ENCODE data around the gene ZNF417. TPM values are rescaled to one million over a fixed set of nuclear protein-coding genes. Genes with fewer than 3 reads are reported as not detected.

ZNF417 gene
- total and polyA plus RNA-seq, 2 donors from 2014 or later = 3.0 to 24.5 TPM

- Histone ChIP-seq H3K27me3 (ENCODE audit: control insufficient read depth, insufficient read depth, low read length) (no peaks in the 10 kb centered on the region), H3K27ac (ENCODE audit: low read depth in 2 of 2, low read length in 2 of 2) (no peak overlapping the region), H3K4me1 (ENCODE audit: control insufficient read depth in 2 of 3, insufficient read depth in 2 of 3, low read depth in 1 of 3, low read length in 3 of 3) (no peaks in the 10 kb centered on the region), H3K36me3 (ENCODE audit: control insufficient read depth in 2 of 3, insufficient read depth in 3 of 3, low read length in 3 of 3) (no peaks in the 10 kb centered on the region), H3K9me3 (ENCODE audit: control insufficient read depth in 2 of 3, insufficient read depth in 1 of 3, low read length in 3 of 3) (peaks cover 0 to 8% (median 0%) of the 10 kb centered on the region in 3 donors), H3K9ac (ENCODE audit: low read length in 3 of 3) (no peak overlapping the region), H3K4me3 (ENCODE audit: low read length in 3 of 3) (no peak overlapping the region)
- DNase-seq (no peak), FAIRE-seq (no peak)
- no peak for TF ChIP-seq CTCF (IDR thresholded peaks at IDR 0.05; ENCODE audit: borderline replicate concordance, extremely low read depth, insufficient read depth)
- intact Hi-C loops (cut with DNase I) = no loop called here
Measured at GRCh38 chr19:57954996-57955395, 38.6 kb upstream of the ZNF417 start.

- Histone ChIP-seq H3K36me3 (ENCODE audit: control insufficient read depth in 2 of 3, insufficient read depth in 3 of 3, low read length in 3 of 3) (no peaks in the 10 kb centered on the region), H3K27ac (ENCODE audit: low read depth in 2 of 2, low read length in 2 of 2) (no peak overlapping the region), H3K4me3 (ENCODE audit: low read length in 3 of 3) (no peak overlapping the region), H3K4me1 (ENCODE audit: control insufficient read depth in 2 of 3, insufficient read depth in 2 of 3, low read depth in 1 of 3, low read length in 3 of 3) (peaks cover 0 to 16% (median 9%) of the 10 kb centered on the region in 3 donors), H3K9me3 (ENCODE audit: control insufficient read depth in 2 of 3, insufficient read depth in 1 of 3, low read length in 3 of 3) (peaks cover 0 to 4% (median 0%) of the 10 kb centered on the region in 3 donors), H3K9ac (ENCODE audit: low read length in 3 of 3) (no peak overlapping the region), H3K27me3 (ENCODE audit: control insufficient read depth, insufficient read depth, low read length) (no peaks in the 10 kb centered on the region)
- intact Hi-C loops (cut with DNase I) = no loop called here
- DNase-seq (no peak), FAIRE-seq (no peak)
- no peak for TF ChIP-seq CTCF (IDR thresholded peaks at IDR 0.05; ENCODE audit: borderline replicate concordance, extremely low read depth, insufficient read depth)
Measured at GRCh38 chr19:57949702-57950101, 33.3 kb upstream of the ZNF417 start.

DNA sequence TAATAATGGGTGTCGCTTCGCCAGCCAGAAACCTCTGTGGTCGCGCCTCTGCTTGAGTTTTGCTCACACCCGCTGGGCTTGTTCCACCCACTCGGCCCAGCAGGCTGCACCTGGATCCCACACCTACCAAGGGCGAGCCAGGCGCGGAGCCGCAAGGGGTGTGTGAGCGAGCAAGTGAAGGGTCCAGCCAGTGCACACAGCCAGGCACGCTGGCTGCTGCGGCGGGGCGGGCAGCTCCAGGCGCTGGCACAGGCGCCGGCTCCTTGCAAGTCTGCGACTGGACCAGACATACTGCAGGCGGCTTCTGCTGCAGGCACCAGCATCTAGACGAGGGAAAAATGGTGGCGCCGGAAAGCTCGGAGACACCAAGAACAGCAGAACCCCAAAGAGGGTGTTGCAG lies 32.9 kb upstream of the ZNF417 start:
- Histone ChIP-seq H3K4me1 (ENCODE audit: control insufficient read depth in 2 of 3, insufficient read depth in 2 of 3, low read depth in 1 of 3, low read length in 3 of 3) (peaks cover 0 to 16% (median 9%) of the 10 kb centered on the region in 3 donors), H3K4me3 (ENCODE audit: low read length in 3 of 3) (no peak overlapping the region), H3K36me3 (ENCODE audit: control insufficient read depth in 2 of 3, insufficient read depth in 3 of 3, low read length in 3 of 3) (no peaks in the 10 kb centered on the region), H3K27me3 (ENCODE audit: control insufficient read depth, insufficient read depth, low read length) (no peaks in the 10 kb centered on the region), H3K27ac (ENCODE audit: low read depth in 2 of 2, low read length in 2 of 2) (no peak overlapping the region), H3K9ac (ENCODE audit: low read length in 3 of 3) (no peak overlapping the region), H3K9me3 (ENCODE audit: control insufficient read depth in 2 of 3, insufficient read depth in 1 of 3, low read length in 3 of 3) (peaks cover 0 to 4% (median 0%) of the 10 kb centered on the region in 3 donors)
- FAIRE-seq (no peak), DNase-seq (no peak)
- intact Hi-C loops (cut with DNase I) = no loop called here
- no peak for TF ChIP-seq CTCF (IDR thresholded peaks at IDR 0.05; ENCODE audit: borderline replicate concordance, extremely low read depth, insufficient read depth)
